GM21717 (cell line): ENCODE data around the gene CAMSAP1.
"Not testable (repeated sequence)": the region's sequence is repeated elsewhere in the genome, so short reads cannot be mapped to it uniquely, and the experiment has no call there.

ENCODE experiments used
- ATAC-seq: cut with Tn5 transposase; IDR thresholded peaks from one replicate; pipeline ENCODE4 v1.9.1; 2021; ENCODE audit warnings: mild to moderate bottlenecking, moderate library complexity; ENCODE audit not compliant: unreplicated experiment

The CAMSAP1 gene

DNA sequence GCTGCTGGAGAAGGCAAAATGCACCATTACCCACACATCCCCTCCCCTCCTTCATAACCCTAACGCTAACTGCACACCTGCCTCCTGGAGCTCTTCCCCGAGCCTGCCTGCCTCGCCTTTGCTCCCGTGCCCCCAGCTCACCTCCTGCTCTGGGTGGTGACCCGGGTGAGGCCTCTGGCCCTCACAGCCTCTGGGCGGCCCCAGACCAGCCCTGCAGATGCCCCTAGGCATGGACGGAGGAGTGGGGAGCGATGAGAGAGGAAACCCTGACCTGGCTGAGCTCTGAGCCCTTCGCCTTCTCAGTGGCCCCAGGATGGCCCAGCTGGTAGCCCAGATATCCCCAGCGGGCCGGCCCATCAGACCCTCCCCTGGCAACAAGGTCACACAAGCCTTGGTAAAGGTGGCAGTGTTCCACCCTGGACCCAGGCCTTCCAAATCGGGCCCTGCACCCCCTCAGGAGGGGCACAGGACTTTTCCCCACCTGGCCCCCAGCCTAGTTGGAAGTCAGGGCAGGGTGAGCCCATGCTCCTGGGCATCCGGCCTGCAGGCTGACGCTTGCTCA lies 14.5 kb upstream of the CAMSAP1 start:
- ATAC-seq, result no peak

DNA sequence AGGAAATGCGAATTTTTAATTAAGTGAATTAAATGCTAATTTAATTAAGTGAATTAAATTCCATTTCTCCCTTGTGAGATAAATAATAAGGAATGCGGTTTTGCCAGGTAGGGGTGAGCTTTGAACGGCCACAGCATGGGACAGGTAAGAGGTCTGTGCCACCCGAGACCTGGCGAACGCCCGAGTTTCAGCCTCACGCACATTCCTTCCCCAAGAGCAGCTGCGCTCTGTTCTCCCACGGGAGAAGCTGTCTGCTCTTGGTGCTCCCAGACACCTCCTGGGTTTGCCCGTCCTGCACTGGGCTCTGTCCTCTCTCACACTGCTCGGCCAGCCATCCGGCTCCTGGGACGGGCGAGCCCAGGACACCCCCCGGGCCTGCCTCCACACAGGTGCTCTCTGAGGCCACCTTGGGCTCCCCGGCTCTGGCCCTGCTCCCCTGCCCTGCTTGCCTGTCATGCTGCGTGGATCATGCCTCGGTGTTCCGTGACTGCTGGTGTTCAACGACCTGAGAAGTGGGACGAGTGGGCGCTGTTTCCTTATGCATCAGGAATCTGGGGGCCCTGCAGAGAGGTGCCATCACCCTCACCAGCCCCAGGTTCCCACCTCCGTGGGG lies 13.7 kb upstream of the CAMSAP1 start:
- no peak for ATAC-seq

DNA sequence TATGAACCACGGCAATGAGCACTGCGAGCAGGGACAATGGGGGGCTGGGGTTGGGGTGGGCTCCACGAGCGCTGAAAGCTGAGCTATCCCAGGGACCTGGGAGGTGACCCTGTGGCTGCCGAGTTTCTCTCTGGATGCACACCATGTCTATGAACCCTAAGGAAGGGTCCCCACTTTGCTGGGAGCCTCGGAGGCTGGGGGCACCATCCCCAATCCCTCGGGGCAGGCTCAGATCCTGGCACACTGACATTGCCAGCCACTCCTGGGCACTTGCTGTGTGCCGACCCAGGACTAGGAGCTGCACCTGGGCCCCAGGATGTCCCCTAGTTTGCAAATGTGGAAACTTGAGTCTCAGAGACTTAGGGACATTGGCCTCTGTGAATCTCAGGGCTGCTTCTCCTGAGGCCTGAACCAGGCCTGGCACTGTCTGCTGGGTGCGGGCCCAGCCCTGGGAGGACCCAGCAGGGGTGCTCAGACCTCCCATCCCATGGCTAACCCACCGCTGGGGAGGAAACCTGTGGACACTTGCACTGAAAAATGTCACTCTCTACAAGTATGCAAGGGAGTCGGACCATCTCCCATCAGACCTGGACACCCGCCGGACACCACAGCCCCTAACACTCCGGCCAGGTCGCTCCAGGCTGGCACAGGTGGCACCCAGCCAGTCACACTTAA lies 13.0 kb upstream of the CAMSAP1 start:
- no peak for ATAC-seq

DNA sequence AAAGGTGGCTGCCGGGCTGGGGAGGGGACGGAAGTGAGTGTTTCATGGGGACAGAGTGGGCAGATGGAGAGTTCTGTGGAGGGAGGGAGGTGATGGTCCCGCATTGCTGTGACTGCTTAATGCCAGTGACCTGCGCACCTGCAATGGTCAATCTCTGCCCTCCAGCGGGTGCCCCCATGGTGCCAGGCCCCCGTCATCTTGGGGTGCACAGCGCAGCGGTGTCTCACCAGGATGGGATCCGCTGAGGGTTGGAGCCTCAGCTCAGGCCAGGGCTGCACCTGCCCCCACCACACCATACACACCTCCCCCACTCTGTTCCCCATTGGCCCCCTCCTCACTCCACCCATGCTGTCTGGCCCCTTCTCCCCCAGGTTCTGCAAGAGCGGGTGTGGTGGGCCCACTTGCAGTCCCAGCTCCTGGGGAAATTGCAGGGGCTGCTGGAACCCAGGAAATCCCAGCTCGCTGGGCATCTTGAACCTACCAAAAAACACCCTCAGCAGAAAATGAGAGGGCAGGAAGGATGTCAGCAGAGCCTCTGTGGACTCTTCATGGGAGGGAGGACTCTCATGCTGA lies 12.1 kb upstream of the CAMSAP1 start:
- ATAC-seq, result no peak

DNA sequence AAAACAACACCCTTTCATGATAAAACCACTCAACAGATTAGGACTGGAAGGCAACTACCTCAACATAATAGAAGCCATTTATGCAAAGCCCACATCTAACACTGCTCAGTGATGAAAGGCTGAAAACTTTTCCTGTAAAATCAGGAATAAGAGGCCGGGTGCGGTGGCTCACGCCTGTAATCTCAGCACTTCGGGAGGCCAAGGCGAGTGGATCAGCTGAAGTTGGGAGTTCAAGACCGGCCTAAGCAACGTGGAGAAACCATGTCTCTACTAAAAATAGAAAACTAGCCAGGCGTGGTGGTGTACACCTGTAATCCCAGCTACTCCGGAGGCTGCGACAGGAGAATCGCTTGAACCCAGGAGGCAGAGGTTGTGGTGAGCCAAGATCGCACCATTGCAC lies 8.9 kb upstream of the CAMSAP1 start:
- ATAC-seq, result not testable (repeated sequence)

DNA sequence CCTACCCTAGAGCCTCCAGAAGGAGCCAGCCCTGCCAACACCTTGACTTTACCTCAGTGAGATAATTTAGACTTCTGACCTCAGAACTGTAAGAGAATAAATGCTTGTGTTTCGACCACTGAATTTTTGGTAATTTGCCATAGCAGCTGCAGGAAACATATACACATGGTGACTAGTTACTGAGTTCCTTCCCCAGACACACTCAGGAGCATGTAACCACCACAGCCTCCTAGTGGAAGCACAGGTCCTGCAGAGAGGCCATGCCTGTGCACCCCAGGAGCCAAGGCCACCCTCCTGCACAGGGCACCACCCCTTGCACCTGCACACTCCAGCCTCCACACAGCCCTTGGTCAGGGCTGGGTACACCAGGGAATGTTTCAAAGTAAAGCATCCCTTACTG lies 7.6 kb upstream of the CAMSAP1 start:
- ATAC-seq, result no peak

DNA sequence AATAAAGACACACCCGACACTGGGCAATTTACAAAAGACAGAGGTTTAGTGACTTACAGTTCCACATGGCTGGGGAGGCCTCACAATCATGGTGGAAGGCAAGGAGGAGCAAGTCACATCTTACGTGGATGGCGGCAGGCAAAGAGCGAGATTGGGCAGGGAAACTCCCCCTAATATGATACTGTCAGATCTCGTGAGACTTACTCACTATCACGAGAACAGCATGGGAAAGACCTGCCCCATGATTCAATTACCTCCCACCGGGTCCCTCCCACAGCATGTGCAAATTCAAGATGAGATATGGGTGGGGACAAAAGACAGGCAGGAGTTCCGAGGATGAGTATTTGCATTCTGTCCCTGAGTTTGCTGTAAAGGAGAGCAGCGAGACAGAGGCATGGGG lies 3.9 kb upstream of the CAMSAP1 start:
- not testable (repeated sequence) for ATAC-seq

DNA sequence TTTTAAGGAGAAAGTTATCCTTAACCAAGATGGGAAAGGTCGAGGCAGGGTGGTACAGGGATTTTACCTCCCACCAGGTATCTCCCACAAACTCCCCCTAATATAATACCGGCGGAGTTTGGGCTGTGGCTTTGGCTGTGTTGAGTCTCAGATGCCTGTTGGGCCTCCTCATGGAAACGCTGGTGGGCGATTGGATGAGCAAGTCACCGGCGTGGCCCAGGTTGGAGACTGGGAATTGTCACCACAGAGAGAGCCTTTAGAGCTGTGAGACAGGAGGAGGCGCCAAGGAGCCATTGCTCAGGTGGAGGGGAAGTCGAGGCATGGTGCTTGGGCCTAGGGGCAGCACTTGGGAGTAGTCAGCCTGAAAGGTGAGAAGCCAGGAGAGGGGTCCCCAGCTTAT lies 3.4 kb upstream of the CAMSAP1 start:
- ATAC-seq, result no peak

DNA sequence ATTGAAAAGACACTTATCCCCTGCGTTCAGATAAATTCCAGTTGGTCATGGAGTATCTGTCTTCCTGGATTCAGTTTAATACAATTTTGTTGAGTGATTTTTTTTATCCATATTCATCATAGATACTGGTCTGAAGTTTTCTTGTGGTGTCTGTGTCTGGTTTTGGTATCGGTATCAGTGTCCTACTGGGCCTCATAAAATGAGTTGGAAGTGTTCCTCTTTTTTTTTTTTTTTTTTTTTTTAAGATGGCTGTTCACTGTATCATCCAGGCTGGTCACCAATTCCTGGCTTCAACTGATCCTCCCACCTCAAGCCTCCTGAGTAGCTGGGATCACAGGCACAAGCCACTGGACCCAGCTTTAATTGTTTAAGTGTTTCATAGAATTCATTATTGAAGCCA lies 2.9 kb upstream of the CAMSAP1 start:
- no peak for ATAC-seq

DNA sequence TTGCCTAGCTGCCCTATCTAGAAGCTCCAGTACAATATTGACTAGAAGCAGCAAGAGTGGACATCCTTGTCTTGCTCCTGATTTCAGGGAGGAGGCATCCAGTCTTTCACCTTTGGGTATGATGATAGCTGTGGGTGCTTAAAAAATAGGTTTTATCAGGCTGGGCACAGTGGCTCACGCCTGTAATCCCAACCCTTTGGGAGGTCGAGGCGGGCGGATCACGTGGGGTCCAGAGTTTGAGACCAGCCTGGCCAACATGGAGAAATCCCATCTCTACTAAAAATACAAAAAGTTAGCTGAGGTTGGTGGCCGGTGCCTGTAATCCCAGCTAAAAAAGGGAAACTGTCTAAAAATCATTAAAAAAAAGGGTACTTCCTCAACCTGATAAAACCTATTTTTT lies 2.0 kb upstream of the CAMSAP1 start:
- ATAC-seq, result no peak

DNA sequence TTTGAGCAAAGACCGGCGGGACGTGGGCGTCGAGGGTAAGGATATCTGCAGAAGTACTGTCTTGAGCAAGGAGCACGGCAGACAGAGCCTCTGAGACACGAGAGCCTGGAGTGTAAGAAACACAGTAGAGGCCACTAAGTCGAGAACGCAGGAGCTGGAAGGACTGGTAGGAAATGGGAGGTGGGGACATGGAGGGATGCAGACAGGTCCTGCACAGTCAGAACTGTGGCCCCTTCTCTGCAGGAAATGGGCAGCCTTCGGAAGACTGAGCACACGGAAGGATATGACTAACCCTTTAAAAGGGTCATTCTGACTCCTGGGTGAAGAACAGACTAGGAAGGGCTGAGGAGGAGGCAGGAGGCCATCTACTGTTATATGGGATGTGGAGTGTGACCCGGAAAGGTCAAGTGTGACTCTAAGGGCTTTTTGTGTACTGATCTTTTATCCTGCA lies 1.4 kb upstream of the CAMSAP1 start:
- no peak for ATAC-seq

DNA sequence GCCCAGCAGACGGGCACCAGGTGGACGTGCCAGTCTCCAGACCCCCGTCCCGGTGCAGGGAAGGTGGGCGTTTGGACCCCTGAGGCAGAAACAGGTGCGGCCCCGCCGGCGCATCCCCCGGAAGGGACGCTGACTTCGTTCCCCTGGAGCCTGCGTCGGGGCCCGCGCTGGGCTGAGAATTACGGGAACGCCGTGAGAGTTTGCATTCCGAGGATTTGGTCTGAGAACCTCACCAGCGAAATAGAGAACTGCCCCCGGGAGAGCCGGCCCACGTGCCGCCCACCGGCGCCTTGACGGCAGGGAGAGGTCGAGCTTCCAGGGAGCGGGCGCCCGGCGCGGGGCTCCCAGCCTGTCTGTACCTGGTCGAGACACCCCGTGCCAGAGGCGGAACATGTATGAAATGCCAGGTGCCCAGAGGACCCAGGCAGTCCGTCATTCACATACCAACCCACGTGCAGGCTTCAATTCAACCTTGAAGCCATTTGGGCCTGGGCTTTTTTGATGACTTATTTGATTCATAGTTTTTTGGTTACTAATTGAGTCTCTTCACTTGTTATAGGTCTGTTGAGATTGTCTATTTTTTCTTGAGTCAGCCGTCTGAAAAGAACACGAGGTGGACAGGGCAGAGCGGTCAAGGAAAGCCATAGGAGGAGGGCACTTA lies 877 bp upstream of the CAMSAP1 start:
- ATAC-seq, result peak; percentile 9

DNA sequence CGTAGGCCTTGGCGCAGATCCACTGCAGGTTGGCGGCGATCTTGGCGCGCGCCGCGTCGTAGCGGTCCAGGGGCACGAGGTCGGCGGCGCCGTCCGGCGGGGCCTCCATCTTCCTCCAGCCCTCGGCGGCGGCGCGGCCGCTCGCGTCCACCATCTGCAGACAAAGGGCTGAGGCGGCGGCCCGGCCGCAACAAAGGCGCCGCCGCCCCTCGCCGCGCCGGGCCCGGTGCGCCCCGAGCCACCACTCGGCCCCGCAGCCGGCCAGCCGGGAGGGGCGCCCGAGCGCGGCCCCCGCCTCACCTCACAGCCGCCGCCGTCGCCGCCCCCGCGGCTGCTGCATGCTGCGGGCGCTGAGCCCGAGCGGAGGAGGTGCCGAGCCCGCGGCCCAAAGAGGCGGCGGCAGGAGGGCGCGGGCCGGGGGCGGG lies 328 bp downstream of the CAMSAP1 start:
- ATAC-seq, result peak; percentile 23

DNA sequence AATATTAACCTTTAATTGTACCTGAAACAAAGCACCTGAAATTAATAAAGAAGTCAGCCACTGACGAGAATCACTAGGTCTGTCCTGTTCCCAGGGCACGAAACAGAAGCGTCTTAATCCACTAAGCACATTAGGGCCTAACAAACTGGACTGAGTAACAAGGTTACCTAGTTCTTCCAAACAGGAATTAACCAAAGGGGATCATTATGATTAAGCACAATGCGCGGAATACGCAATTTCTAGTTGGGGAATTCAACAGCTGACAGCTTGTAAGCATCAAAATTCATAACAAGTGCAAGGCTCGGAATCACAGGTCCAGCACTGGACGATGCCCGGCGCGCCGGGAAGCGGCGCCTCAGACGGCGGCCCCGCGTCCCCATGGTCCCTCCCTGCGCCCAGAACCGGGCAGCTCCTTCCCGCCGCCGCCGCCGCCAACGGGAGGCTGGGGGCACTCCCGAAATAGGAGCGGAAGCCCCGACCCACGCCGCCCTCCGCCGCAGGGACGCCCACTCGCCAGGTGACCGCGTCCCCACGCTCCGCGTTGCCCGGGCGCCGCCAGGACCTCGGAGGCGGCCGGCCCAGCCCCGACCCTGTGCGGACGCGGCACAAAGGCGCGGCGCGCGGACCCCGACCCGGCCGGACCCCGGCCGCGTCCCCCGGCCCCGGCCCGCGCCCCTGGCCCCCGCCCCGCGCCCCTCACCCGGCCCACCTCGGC lies 898 bp downstream of the CAMSAP1 start:
- peak; percentile 14 for ATAC-seq

DNA sequence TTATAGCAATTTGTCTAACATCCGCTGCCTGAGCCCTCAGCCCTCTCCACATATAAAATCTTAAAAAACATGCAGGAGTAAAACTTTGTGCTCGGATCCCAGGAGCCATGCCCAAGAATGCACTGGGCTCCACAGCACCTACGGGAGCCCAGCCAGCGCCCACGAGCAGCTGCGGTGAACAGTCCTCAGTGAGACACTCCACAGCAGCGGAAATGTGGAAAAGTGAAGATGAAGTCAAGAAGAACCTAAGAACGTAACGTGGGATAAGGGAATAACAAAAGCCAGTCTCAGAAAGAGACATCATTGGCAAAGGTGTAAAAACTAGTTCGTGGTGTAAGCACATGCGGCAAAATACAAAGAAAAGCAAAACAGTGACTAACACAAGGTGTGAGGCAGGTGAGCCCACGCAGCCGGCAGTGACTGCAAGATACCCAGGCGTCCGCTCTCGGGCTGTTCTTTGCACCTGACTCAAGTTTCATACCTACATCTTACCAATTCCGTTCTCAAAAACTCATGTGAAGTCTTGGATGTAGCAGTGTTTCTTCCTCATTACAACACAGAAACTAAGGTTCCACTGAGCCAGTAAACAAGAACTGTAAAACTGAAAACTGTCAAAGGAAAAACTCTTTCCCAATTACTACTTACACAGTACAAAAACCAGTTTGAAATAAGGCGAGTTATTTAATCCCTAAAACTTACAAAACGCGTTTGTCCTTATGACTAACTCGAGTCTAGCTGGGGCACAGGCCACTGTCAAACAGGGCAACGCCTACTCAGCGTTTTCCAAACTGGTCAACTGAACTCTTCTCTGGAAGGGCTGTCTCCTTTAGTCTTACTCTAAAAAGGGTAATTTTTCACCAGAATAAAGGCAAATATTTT lies 1.7 kb downstream of the CAMSAP1 start:
- no peak for ATAC-seq

DNA sequence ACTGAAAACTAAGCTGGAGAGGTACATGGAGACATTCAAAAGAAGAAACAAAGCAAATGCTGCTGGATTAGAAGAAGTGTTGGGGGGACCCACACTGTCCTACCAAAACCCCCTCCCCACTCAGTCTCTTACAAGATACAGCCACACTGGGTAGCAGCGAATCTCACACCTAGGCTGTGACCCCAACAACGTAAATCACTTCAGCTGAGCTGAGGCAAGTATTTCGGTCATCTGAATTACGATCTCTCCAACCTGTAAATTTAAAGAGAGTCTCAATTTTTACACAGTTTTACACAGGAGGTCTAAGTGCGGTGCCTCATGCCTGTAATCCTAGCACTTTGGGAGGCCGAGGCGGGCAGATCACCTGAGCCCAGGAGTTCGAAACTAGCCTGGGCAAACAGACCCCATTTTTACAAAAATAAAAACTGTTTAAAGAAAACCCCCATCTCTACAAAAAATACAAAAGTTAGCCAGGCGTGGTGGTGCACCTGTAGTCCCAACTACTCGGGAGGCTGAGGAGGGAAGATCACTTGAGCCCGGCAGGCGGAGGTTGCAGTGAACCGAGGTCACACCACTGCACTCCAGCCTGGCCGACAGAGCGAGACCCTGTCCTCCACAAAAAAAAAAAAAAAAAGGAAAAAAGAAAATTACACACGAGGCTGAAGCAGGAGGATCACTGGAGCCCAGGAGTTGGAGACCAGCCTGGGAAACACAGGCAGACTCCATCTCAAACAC lies 3.4 kb downstream of the CAMSAP1 start:
- ATAC-seq, result no peak

DNA sequence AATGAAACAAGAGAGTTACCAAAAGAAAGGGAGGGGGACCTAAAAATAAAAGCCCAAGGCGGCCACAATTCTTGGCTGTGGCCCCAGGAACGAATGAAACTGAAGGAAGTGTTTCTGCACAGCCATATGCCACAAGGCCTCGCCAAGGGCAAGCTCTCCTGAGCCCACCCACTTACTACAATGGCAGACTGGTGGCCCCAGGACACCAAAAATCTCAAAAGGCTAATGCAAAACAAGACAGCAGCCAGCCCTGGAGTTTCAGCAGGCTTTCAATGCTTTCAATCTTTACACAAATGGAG lies 4.0 kb downstream of the CAMSAP1 start:
- no peak for ATAC-seq

DNA sequence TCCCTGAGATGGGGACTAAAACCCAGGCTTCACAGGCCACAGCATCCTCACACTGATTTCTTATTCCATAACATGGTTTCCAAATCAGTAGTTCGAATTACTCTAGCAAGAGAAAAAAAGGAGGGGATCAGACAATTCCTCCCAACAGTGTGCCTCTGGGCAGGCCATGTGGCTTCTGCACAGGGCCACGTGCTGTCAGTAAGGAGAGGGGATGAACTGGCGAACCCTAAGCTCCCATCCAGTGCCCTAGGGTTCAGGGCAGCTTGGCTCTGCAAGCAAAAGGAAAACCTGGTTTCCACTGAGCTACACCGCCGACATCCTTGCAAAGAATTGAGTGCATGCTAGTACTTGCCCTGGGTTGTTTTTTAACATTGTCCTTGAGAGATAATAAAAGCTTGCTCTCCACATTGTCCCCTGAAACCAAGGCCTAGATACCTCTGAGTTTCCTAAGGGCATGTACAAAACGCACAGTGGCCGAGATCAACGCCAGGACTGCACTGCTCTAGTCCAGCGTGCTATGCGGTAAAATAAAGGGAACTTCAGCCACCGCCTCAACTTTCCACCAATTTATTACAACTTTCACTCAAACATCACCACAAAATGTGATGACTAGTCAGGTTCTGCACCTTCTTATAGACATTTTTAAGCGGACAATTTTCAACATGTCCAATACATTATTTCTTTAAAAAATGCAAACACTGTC lies 4.5 kb downstream of the CAMSAP1 start:
- ATAC-seq, result no peak

DNA sequence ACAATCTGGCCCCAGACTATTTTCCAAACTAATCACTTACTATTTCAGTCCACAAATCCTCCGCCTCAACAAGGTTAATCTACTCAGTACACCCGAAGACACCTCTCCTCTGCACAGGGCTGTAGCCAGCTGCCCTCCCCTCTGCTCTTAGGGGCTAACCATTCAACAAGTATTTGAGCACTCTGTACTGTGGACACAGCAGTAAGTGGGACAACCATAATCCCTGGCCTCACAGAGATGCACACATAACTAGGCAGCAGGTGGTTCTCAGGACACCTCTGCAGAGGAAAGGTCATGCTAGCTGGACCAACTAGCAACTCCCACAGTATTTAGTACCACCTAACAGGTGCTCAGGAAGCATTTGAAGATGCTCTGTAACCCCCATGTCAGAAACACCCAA lies 5.5 kb downstream of the CAMSAP1 start:
- ATAC-seq, result no peak
